Activated T-helper 1 cell treated with anti-CD3 and anti-CD28 coated beads, Interleukin-12 subunit alpha, Interleukin-12 subunit beta, Interleukin-2, Interleukin-4 antibody, amounts not matched to agents 30 ng/mL and 10 ng/mL and 1 ng/mL, durations not matched to agents 14 hours and 24 hours and 36 hours (primary cell): ENCODE measurements around the gene NCAPH2. TPM values are rescaled to one million over a fixed set of nuclear protein-coding genes. Genes with fewer than 3 reads are reported as not detected.

ENCODE experiments used
- DNase-seq: peaks from one replicate; pipeline ENCODE4 v3.0.0; 2021; ENCODE audit warnings: low spot score
- H3K27ac Mint-ChIP-seq: one replicate; pipeline ENCODE4 v1.8.0; 2021; ENCODE audit warnings: mild to moderate bottlenecking, mixed read lengths
- H3K27me3 Mint-ChIP-seq: one replicate; pipeline ENCODE4 v1.8.0; 2022; ENCODE audit warnings: mild to moderate bottlenecking, moderate library complexity, mixed read lengths; ENCODE audit not compliant: insufficient read depth
- H3K36me3 Mint-ChIP-seq: one replicate; pipeline ENCODE4 v1.8.0; 2021; ENCODE audit warnings: low read depth, mixed read lengths
- H3K4me1 Mint-ChIP-seq: one replicate; pipeline ENCODE4 v1.8.0; 2021; ENCODE audit warnings: low read depth, mixed read lengths
- H3K4me3 Mint-ChIP-seq: one replicate; pipeline ENCODE4 v1.8.0; 2021; ENCODE audit warnings: mild to moderate bottlenecking, moderate library complexity, mixed read lengths
- H3K9me3 Mint-ChIP-seq: one replicate; pipeline ENCODE4 v1.8.0; 2021; ENCODE audit warnings: mixed read lengths
- intact Hi-C: fragments of 100-400 bp; cut with micrococcal nuclease; formaldehyde crosslinking; loops from one replicate; pipeline ENCODE4 v1.15.1; 2024
- total RNA-seq: library from RNA; stranded (reverse); gene quantifications from 2 replicates; pipeline ENCODE4 v1.2.3, GENCODE V29; 2022

NCAPH2 gene
- total RNA-seq, 1 donor from 2014 or later, result 133 TPM

GRCh38 chr22:50468626-50469025, 39.4 kb upstream of the NCAPH2 start:
- no peaks in the 10 kb centered on the region for H3K27me3 Mint-ChIP-seq
- peaks cover 14% of the 10 kb centered on the region for H3K36me3 Mint-ChIP-seq
- peak overlapping the region; percentile 49 for H3K4me3 Mint-ChIP-seq
- peaks cover 47% of the 10 kb centered on the region for H3K4me1 Mint-ChIP-seq
- intact Hi-C loops, result loop anchor here (2.0 kb wide), 1 partner anchor 94 kb away; the partner anchor contains the start of gene SYCE3
- DNase-seq, result no peak
- no peaks in the 10 kb centered on the region for H3K9me3 Mint-ChIP-seq
- H3K27ac Mint-ChIP-seq, result peak overlapping the region; percentile 90

- H3K4me1 Mint-ChIP-seq, result peaks cover 53% of the 10 kb centered on the region
- H3K4me3 Mint-ChIP-seq, result peak overlapping the region; percentile 48
- peak; percentile 92 for DNase-seq
- H3K36me3 Mint-ChIP-seq, result peaks cover 12% of the 10 kb centered on the region
- H3K9me3 Mint-ChIP-seq, result no peaks in the 10 kb centered on the region
- H3K27ac Mint-ChIP-seq, result peak overlapping the region; percentile 90
- intact Hi-C loops, result loop anchor here (1.0 to 10.0 kb wide), 3 partner anchors 39 to 225 kb away; partner anchors contain the start of genes NCAPH2, SYCE3 and TUBGCP6
- H3K27me3 Mint-ChIP-seq, result no peaks in the 10 kb centered on the region
Measured at GRCh38 chr22:50469377-50470305, 38.4 kb upstream of the NCAPH2 start.

- Mint-ChIP-seq H3K36me3 (peaks cover 12% of the 10 kb centered on the region), H3K4me1 (peaks cover 53% of the 10 kb centered on the region)
- DNase-seq, result no peak
Measured at GRCh38 chr22:50470491-50470890, 37.5 kb upstream of the NCAPH2 start.

GRCh38 chr22:50471197-50471847, 36.7 kb upstream of the NCAPH2 start:
- H3K27me3 Mint-ChIP-seq, result no peaks in the 10 kb centered on the region
- H3K9me3 Mint-ChIP-seq, result no peaks in the 10 kb centered on the region
- no peak for DNase-seq
- peak overlapping the region; percentile 90 for H3K27ac Mint-ChIP-seq
- intact Hi-C loops, result loop anchor here (10.0 kb wide), 1 partner anchor 227 kb away; the partner anchor contains the start of gene TUBGCP6
- H3K4me3 Mint-ChIP-seq, result peak overlapping the region; percentile 48
- peaks cover 53% of the 10 kb centered on the region for H3K4me1 Mint-ChIP-seq
- peaks cover 10% of the 10 kb centered on the region for H3K36me3 Mint-ChIP-seq

More at GRCh38 chr22:50470491-50470890, 37.5 kb upstream of the NCAPH2 start:
- Mint-ChIP-seq H3K27ac (peak overlapping the region; percentile 90), H3K27me3 (no peaks in the 10 kb centered on the region), H3K4me3 (peak overlapping the region; percentile 48), H3K9me3 (no peaks in the 10 kb centered on the region)
- intact Hi-C loops, result loop anchor here (1.0 to 10.0 kb wide), 2 partner anchors 38 to 226 kb away; partner anchors contain the start of genes NCAPH2 and TUBGCP6

GRCh38 chr22:50471962-50472361, 36.1 kb upstream of the NCAPH2 start:
- Mint-ChIP-seq H3K9me3 (no peaks in the 10 kb centered on the region), H3K27ac (peak overlapping the region; percentile 23), H3K4me3 (peak overlapping the region; percentile 58), H3K4me1 (peaks cover 53% of the 10 kb centered on the region), H3K36me3 (peaks cover 6% of the 10 kb centered on the region), H3K27me3 (peaks cover 2% of the 10 kb centered on the region)
- intact Hi-C loops, result loop anchor here (10.0 kb wide), 1 partner anchor 227 kb away; the partner anchor contains the start of gene TUBGCP6
- no peak for DNase-seq

- intact Hi-C loops, result loop anchor here (1.0 to 10.0 kb wide), 2 partner anchors 148 to 228 kb away; partner anchors contain the start of gene TUBGCP6
Measured at GRCh38 chr22:50473088-50473487, 34.9 kb upstream of the NCAPH2 start.

GRCh38 chr22:50473855-50474671, 34.0 kb upstream of the NCAPH2 start:
- Mint-ChIP-seq H3K27me3 (peaks cover 7% of the 10 kb centered on the region), H3K9me3 (no peaks in the 10 kb centered on the region), H3K4me3 (peak overlapping the region; percentile 87), H3K27ac (peak overlapping the region; percentile 74), H3K4me1 (peaks cover 46% of the 10 kb centered on the region), H3K36me3 (no peaks in the 10 kb centered on the region)
- DNase-seq, result no peak
- intact Hi-C loops, result loop anchor here (1.0 to 10.0 kb wide), 4 partner anchors 109 to 229 kb away; partner anchors contain the start of genes CHKB, PPP6R2 and TUBGCP6

More at GRCh38 chr22:50473088-50473487, 34.9 kb upstream of the NCAPH2 start:
- peaks cover 3% of the 10 kb centered on the region for H3K27me3 Mint-ChIP-seq
- H3K4me1 Mint-ChIP-seq, result peaks cover 53% of the 10 kb centered on the region
- H3K27ac Mint-ChIP-seq, result peak overlapping the region; percentile 74
- H3K9me3 Mint-ChIP-seq, result no peaks in the 10 kb centered on the region
- H3K4me3 Mint-ChIP-seq, result peak overlapping the region; percentile 87
- DNase-seq, result no peak
- H3K36me3 Mint-ChIP-seq, result peaks cover 5% of the 10 kb centered on the region

- DNase-seq, result peak; percentile 87
- Mint-ChIP-seq H3K36me3 (no peaks in the 10 kb centered on the region), H3K4me3 (peak within 1 kb of the TSS; percentile 87), H3K4me1 (peaks cover 38% of the 10 kb centered on the region), H3K27ac (peak within 1 kb of the TSS; percentile 74), H3K27me3 (peaks cover 13% of the 10 kb centered on the region), H3K9me3 (no peaks in the 10 kb centered on the region)
- intact Hi-C loops, result loop anchor here (1.0 to 10.0 kb wide), 6 partner anchors 32 to 230 kb away; partner anchors contain the start of genes CHKB, LMF2, PPP6R2 and SCO2
Measured at GRCh38 chr22:50474710-50475651, 33.0 kb upstream of the NCAPH2 start, which contains the start of gene SBF1. TSS of gene SBF1 (minus strand) at chr22:50475035. CDS start at chr22:50474840, 195 bp downstream.

- Mint-ChIP-seq H3K27ac (no peak overlapping the region), H3K36me3 (no peaks in the 10 kb centered on the region), H3K4me1 (peaks cover 36% of the 10 kb centered on the region), H3K9me3 (no peaks in the 10 kb centered on the region), H3K27me3 (peaks cover 19% of the 10 kb centered on the region), H3K4me3 (peak overlapping the region; percentile 57)
- no peak for DNase-seq
- intact Hi-C loops, result loop anchor here (1.0 to 10.0 kb wide), 6 partner anchors 32 to 231 kb away; partner anchors contain the start of genes CHKB, LMF2, PPP6R2 and SCO2
Measured at GRCh38 chr22:50475652-50476002, 32.4 kb upstream of the NCAPH2 start.

- Mint-ChIP-seq H3K27ac (peak overlapping the region; percentile 63), H3K9me3 (no peaks in the 10 kb centered on the region), H3K4me3 (peak overlapping the region; percentile 57), H3K4me1 (peaks cover 27% of the 10 kb centered on the region), H3K36me3 (no peaks in the 10 kb centered on the region), H3K27me3 (peaks cover 21% of the 10 kb centered on the region)
- intact Hi-C loops, result loop anchor here (10.0 kb wide), 1 partner anchor 232 kb away; the partner anchor contains the start of gene TUBGCP6
- DNase-seq, result no peak
Measured at GRCh38 chr22:50476868-50477267, 31.2 kb upstream of the NCAPH2 start.

- intact Hi-C loops, result loop anchor here (10.0 kb wide), 1 partner anchor 233 kb away; the partner anchor contains the start of gene TUBGCP6
Measured at GRCh38 chr22:50477923-50478322, 30.1 kb upstream of the NCAPH2 start.

More at GRCh38 chr22:50477923-50478322, 30.1 kb upstream of the NCAPH2 start:
- Mint-ChIP-seq H3K4me1 (peaks cover 17% of the 10 kb centered on the region), H3K27ac (no peak overlapping the region), H3K4me3 (no peak overlapping the region), H3K27me3 (peaks cover 21% of the 10 kb centered on the region), H3K36me3 (no peaks in the 10 kb centered on the region), H3K9me3 (no peaks in the 10 kb centered on the region)
- no peak for DNase-seq
